ENCODE results near the gene VMP1.

Gene VMP1

GRCh38 chr17:59707149-59707970 lies at the start of gene VMP1, which contains the start of gene PTRH2:
VMP1 (plus strand) TSS chr17:59707654; CDS start chr17:59731447, 23,793 bp downstream.
PTRH2 (minus strand) TSS chr17:59707430; CDS start chr17:59697978, 9,452 bp downstream.
- Mint-ChIP-seq H3K9me3 (ENCODE audit: low read depth) (no peaks in the 10 kb centered on the region), H3K4me1 (ENCODE audit: low read depth) (peaks cover 61% of the 10 kb centered on the region), H3K27me3 (no peaks in the 10 kb centered on the region), H3K4me3 (peak within 1 kb of the TSS; percentile 100), H3K27ac (peak within 1 kb of the TSS; percentile 98), H3K36me3 (peaks cover 9% of the 10 kb centered on the region)

DNA sequence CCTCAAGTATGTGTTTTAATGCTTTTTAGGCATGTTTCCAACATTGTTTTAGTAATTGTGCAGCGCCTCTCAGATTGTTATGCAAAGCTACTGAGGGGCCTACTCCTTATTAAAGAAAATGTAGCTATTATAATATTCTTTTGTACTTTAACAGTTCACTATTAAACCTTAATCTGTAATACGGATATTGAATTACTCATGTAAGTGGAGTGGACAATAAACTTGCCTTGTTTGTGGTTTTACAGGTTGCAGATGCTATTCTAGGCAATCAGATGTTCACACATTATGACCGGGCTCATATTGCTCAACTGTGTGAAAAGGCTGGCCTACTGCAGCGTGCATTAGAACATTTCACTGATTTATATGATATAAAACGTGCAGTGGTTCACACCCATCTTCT lies 41.2 kb upstream of the VMP1 start:
- H3K27ac Mint-ChIP-seq, result no peak overlapping the region
- no peaks in the 10 kb centered on the region for H3K9me3 Mint-ChIP-seq (ENCODE audit: low read depth)
- H3K4me1 Mint-ChIP-seq (ENCODE audit: low read depth), result peaks cover 16% of the 10 kb centered on the region
- H3K4me3 Mint-ChIP-seq, result no peak overlapping the region
- H3K27me3 Mint-ChIP-seq, result no peaks in the 10 kb centered on the region
- H3K36me3 Mint-ChIP-seq, result peaks cover 2% of the 10 kb centered on the region

GRCh38 chr17:59668816-59669215 lies 38.6 kb upstream of the VMP1 start:
- H3K4me3 Mint-ChIP-seq, result no peak overlapping the region

DNA sequence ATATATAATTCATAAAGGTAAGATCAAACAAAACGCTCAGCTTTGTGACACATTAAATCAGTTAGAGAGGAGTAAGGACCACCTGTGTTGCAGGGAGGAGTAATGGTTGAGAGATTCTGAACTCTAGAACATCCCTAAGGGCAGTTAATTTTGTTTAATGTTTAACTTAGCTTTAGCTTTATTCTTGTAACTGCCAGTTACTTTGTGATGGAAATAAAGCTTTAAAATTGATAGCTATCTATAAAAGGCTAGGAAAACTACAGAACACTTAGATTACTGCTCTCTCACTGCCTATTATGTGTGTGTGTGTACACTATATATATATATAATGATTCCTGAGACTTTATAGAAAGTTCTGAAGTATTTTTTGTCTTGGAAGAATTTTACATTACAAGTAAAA lies 38.0 kb upstream of the VMP1 start:
- H3K27me3 Mint-ChIP-seq, result no peaks in the 10 kb centered on the region
- H3K4me1 Mint-ChIP-seq (ENCODE audit: low read depth), result peaks cover 19% of the 10 kb centered on the region
- no peak overlapping the region for H3K4me3 Mint-ChIP-seq
- H3K36me3 Mint-ChIP-seq, result peaks cover 4% of the 10 kb centered on the region
- no peaks in the 10 kb centered on the region for H3K9me3 Mint-ChIP-seq (ENCODE audit: low read depth)
- H3K27ac Mint-ChIP-seq, result peak overlapping the region; percentile 82

More at GRCh38 chr17:59668816-59669215, 38.6 kb upstream of the VMP1 start:
- Mint-ChIP-seq H3K27me3 (no peaks in the 10 kb centered on the region), H3K4me1 (ENCODE audit: low read depth) (peaks cover 19% of the 10 kb centered on the region), H3K36me3 (peaks cover 4% of the 10 kb centered on the region), H3K9me3 (ENCODE audit: low read depth) (no peaks in the 10 kb centered on the region), H3K27ac (peak overlapping the region; percentile 64)

DNA sequence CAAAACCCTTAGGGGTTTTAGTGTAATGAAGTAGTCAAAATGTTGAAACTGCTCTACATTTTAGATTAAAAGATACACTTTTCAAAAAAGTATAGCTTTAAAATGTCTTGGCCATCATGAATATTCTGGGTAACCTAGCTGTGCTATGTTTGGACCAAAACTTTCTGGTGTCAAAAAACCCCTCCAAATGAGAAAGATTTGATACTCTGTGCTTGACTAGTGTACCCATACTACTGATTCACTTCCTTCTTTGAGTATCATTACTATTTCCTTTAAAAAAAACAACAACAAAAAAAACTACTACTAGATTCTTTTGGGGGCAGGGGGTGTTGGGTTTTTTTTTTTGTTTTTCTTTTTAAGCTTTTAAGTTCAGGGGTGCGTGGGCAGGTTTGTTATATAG lies 37.5 kb upstream of the VMP1 start:
- Mint-ChIP-seq H3K4me1 (ENCODE audit: low read depth) (peaks cover 19% of the 10 kb centered on the region), H3K4me3 (no peak overlapping the region), H3K36me3 (peaks cover 4% of the 10 kb centered on the region), H3K27me3 (no peaks in the 10 kb centered on the region), H3K9me3 (ENCODE audit: low read depth) (no peaks in the 10 kb centered on the region), H3K27ac (peak overlapping the region; percentile 82)

- no peaks in the 10 kb centered on the region for H3K27me3 Mint-ChIP-seq
- no peaks in the 10 kb centered on the region for H3K9me3 Mint-ChIP-seq (ENCODE audit: low read depth)
- H3K36me3 Mint-ChIP-seq, result peaks cover 2% of the 10 kb centered on the region
- H3K4me3 Mint-ChIP-seq, result no peak overlapping the region
- H3K27ac Mint-ChIP-seq, result peak overlapping the region; percentile 62
- peaks cover 19% of the 10 kb centered on the region for H3K4me1 Mint-ChIP-seq (ENCODE audit: low read depth)
Observed at GRCh38 chr17:59671386-59671785, 36.1 kb upstream of the VMP1 start.

GRCh38 chr17:59675231-59675630 lies 32.2 kb upstream of the VMP1 start:
- Mint-ChIP-seq H3K36me3 (peaks cover 2% of the 10 kb centered on the region), H3K4me3 (no peak overlapping the region)

GRCh38 chr17:59676716-59677115 lies 30.7 kb upstream of the VMP1 start:
- Mint-ChIP-seq H3K4me3 (no peak overlapping the region), H3K27me3 (no peaks in the 10 kb centered on the region), H3K9me3 (ENCODE audit: low read depth) (no peaks in the 10 kb centered on the region), H3K36me3 (peaks cover 2% of the 10 kb centered on the region), H3K27ac (no peak overlapping the region), H3K4me1 (ENCODE audit: low read depth) (peaks cover 1% of the 10 kb centered on the region)

More at GRCh38 chr17:59675231-59675630, 32.2 kb upstream of the VMP1 start:
- H3K27ac Mint-ChIP-seq, result peak overlapping the region; percentile 61
- no peaks in the 10 kb centered on the region for H3K9me3 Mint-ChIP-seq (ENCODE audit: low read depth)
- peaks cover 9% of the 10 kb centered on the region for H3K4me1 Mint-ChIP-seq (ENCODE audit: low read depth)
- no peaks in the 10 kb centered on the region for H3K27me3 Mint-ChIP-seq

- no peaks in the 10 kb centered on the region for H3K4me1 Mint-ChIP-seq (ENCODE audit: low read depth)
- no peaks in the 10 kb centered on the region for H3K9me3 Mint-ChIP-seq (ENCODE audit: low read depth)
- H3K27ac Mint-ChIP-seq, result no peak overlapping the region
- no peak overlapping the region for H3K4me3 Mint-ChIP-seq
- H3K27me3 Mint-ChIP-seq, result no peaks in the 10 kb centered on the region
- peaks cover 3% of the 10 kb centered on the region for H3K36me3 Mint-ChIP-seq
Observed at GRCh38 chr17:59678918-59679317, 28.5 kb upstream of the VMP1 start.

GRCh38 chr17:59680314-59680713 lies 27.1 kb upstream of the VMP1 start:
- H3K27ac Mint-ChIP-seq, result no peak overlapping the region
- H3K4me3 Mint-ChIP-seq, result no peak overlapping the region
- H3K36me3 Mint-ChIP-seq, result peaks cover 3% of the 10 kb centered on the region
- no peaks in the 10 kb centered on the region for H3K9me3 Mint-ChIP-seq (ENCODE audit: low read depth)
- peaks cover 1% of the 10 kb centered on the region for H3K4me1 Mint-ChIP-seq (ENCODE audit: low read depth)
- H3K27me3 Mint-ChIP-seq, result no peaks in the 10 kb centered on the region

- Mint-ChIP-seq H3K36me3 (peaks cover 3% of the 10 kb centered on the region), H3K4me1 (ENCODE audit: low read depth) (peaks cover 14% of the 10 kb centered on the region), H3K4me3 (no peak overlapping the region), H3K9me3 (ENCODE audit: low read depth) (no peaks in the 10 kb centered on the region), H3K27ac (peak overlapping the region; percentile 28), H3K27me3 (no peaks in the 10 kb centered on the region)
Observed at GRCh38 chr17:59683283-59683682, 24.2 kb upstream of the VMP1 start.

- Mint-ChIP-seq H3K9me3 (ENCODE audit: low read depth) (no peaks in the 10 kb centered on the region), H3K4me3 (no peak overlapping the region), H3K27ac (no peak overlapping the region), H3K4me1 (ENCODE audit: low read depth) (peaks cover 17% of the 10 kb centered on the region), H3K27me3 (no peaks in the 10 kb centered on the region), H3K36me3 (peaks cover 3% of the 10 kb centered on the region)
Observed at GRCh38 chr17:59684967-59685366, 22.5 kb upstream of the VMP1 start.

DNA sequence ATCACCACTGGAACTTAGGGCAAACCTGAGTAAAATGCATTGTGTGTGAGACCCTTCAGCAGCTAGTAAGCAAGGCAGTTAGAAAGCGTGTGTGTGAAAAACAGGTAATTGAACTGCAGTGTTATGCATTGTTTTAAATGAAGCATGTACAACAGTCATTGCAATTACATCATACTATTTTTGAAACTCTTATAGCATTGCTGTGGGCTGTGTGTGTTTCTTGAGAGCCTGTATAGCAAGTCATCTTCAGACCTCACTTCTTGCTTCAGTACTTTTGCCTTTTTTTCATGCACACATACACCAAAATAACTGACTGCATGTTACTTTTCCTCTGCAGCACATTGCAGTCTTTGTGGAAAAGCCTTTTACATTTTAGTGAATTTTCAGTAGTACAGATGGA lies 19.4 kb upstream of the VMP1 start:
- H3K36me3 Mint-ChIP-seq, result peaks cover 2% of the 10 kb centered on the region

GRCh38 chr17:59688496-59688895 lies 19.0 kb upstream of the VMP1 start:
- Mint-ChIP-seq H3K36me3 (peaks cover 2% of the 10 kb centered on the region), H3K27me3 (no peaks in the 10 kb centered on the region), H3K27ac (peak overlapping the region; percentile 31), H3K4me3 (no peak overlapping the region), H3K4me1 (ENCODE audit: low read depth) (peaks cover 17% of the 10 kb centered on the region), H3K9me3 (ENCODE audit: low read depth) (no peaks in the 10 kb centered on the region)

More for the DNA sequence above, 19.4 kb upstream of the VMP1 start:
- Mint-ChIP-seq H3K4me1 (ENCODE audit: low read depth) (peaks cover 17% of the 10 kb centered on the region), H3K27ac (peak overlapping the region; percentile 43), H3K27me3 (no peaks in the 10 kb centered on the region), H3K4me3 (no peak overlapping the region), H3K9me3 (ENCODE audit: low read depth) (no peaks in the 10 kb centered on the region)

- H3K27ac Mint-ChIP-seq, result peak overlapping the region; percentile 34
- no peaks in the 10 kb centered on the region for H3K27me3 Mint-ChIP-seq
- no peaks in the 10 kb centered on the region for H3K9me3 Mint-ChIP-seq (ENCODE audit: low read depth)
- peaks cover 20% of the 10 kb centered on the region for H3K4me1 Mint-ChIP-seq (ENCODE audit: low read depth)
- H3K36me3 Mint-ChIP-seq, result peaks cover 13% of the 10 kb centered on the region
- no peak overlapping the region for H3K4me3 Mint-ChIP-seq
Observed at GRCh38 chr17:59693582-59693981, 13.9 kb upstream of the VMP1 start.

DNA sequence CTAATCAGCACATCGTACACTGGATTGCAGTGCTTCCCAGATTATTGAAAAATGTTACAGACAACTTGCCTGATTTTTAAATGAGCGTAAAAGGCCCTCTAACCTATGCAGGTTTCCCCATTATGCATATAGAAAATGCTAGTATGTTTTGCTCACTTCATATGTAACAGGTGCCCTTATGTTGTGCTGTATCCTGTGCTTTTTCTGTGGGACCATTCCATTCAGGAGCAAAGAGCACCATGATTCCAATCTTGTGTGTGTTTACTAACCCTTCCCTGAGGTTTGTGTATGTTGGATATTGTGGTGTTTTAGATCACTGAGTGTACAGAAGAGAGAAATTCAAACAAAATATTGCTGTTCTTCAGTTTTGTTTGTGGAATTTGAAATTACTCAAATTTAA lies 13.1 kb upstream of the VMP1 start:
- peaks cover 27% of the 10 kb centered on the region for H3K4me1 Mint-ChIP-seq (ENCODE audit: low read depth)
- H3K27ac Mint-ChIP-seq, result peak overlapping the region; percentile 25
- no peak overlapping the region for H3K4me3 Mint-ChIP-seq
- H3K36me3 Mint-ChIP-seq, result peaks cover 20% of the 10 kb centered on the region
- H3K9me3 Mint-ChIP-seq (ENCODE audit: low read depth), result no peaks in the 10 kb centered on the region
- no peaks in the 10 kb centered on the region for H3K27me3 Mint-ChIP-seq
